Keratinocyte (primary cell): ENCODE results near the gene EGFL8. TPM values are rescaled to one million over a fixed set of nuclear protein-coding genes. Genes with fewer than 3 reads are reported as not detected.

Experiments
- DNase-seq: peaks from one replicate; pipeline ENCODE4 v3.0.0-alpha.2; 2011; ENCODE audit warnings: low read depth, missing footprints, low spot score
- FAIRE-seq: peaks from 2 replicates; lab custom pipeline; 2011; peaks lifted over from hg19 to GRCh38; lab: Jason Lieb, UNC
- H2AFZ ChIP-seq: 2 replicates; pipeline ENCODE4 v1.6.0; 2012; ENCODE audit warnings: low read length, control low read depth, inconsistent platforms; ENCODE audit not compliant: control insufficient read depth
- H3K27ac ChIP-seq: 2 replicates; pipeline ENCODE4 v1.5.1; 2011; ENCODE audit warnings: low read length; ENCODE audit not compliant: control insufficient read depth, insufficient read depth
- H3K27me3 ChIP-seq: 3 replicates; pipeline ENCODE4 v1.6.0; 2011; ENCODE audit warnings: low read length; ENCODE audit not compliant: control insufficient read depth, insufficient read depth; ENCODE audit errors: extremely low read depth
- H3K36me3 ChIP-seq, 2 experiments: 2 replicates in 1 of 2; 3 replicates in 1 of 2; pipeline ENCODE4 v1.5.1; 2011; ENCODE audit warnings: low read length in 2 of 2, mild to moderate bottlenecking in 1 of 2; ENCODE audit not compliant: control insufficient read depth in 2 of 2, insufficient read depth in 2 of 2; ENCODE audit errors: extremely low read depth in 1 of 2
- H3K4me1 ChIP-seq: 3 replicates; pipeline ENCODE4 v1.5.1; 2011; ENCODE audit warnings: low read length; ENCODE audit not compliant: control insufficient read depth, insufficient read depth; ENCODE audit errors: extremely low read depth
- H3K4me2 ChIP-seq: 3 replicates; pipeline ENCODE4 v1.6.0; 2011; ENCODE audit warnings: low read depth, low read length; ENCODE audit not compliant: control insufficient read depth, insufficient read depth; ENCODE audit errors: extremely low read depth
- H3K4me3 ChIP-seq, 3 experiments: fragments of 200-600 bp in 1 of 3; sonication (generic) in 1 of 3; 2 replicates in 2 of 3; 3 replicates in 1 of 3; pipeline ENCODE4 v1.5.1; 2011 to 2016; ENCODE audit warnings: low read length in 3 of 3, mild to moderate bottlenecking in 3 of 3, control low read depth in 2 of 3, inconsistent platforms in 1 of 3, low read depth in 1 of 3, mixed read lengths in 1 of 3, mixed run types in 1 of 3, moderate library complexity in 1 of 3; ENCODE audit not compliant: control insufficient read depth in 2 of 3, insufficient read depth in 2 of 3; ENCODE audit errors: extremely low read depth in 1 of 3
- H3K79me2 ChIP-seq: 2 replicates; pipeline ENCODE4 v1.6.0; 2012; ENCODE audit warnings: low read length; ENCODE audit not compliant: control insufficient read depth, insufficient read depth
- H3K9ac ChIP-seq: 3 replicates; pipeline ENCODE4 v1.6.0; 2011; ENCODE audit warnings: low read length; ENCODE audit not compliant: control insufficient read depth, insufficient read depth; ENCODE audit errors: extremely low read depth
- H3K9me1 ChIP-seq: 3 replicates; pipeline ENCODE4 v1.6.0; 2011; ENCODE audit warnings: low read length; ENCODE audit not compliant: control insufficient read depth, insufficient read depth; ENCODE audit errors: extremely low read depth
- H3K9me3 ChIP-seq: 2 replicates; pipeline ENCODE4 v1.5.1; 2012; ENCODE audit warnings: low read depth, low read length; ENCODE audit not compliant: control insufficient read depth
- H4K20me1 ChIP-seq: 3 replicates; pipeline ENCODE4 v1.6.0; 2011; ENCODE audit warnings: low read length; ENCODE audit not compliant: control insufficient read depth, insufficient read depth; ENCODE audit errors: extremely low read depth
- CTCF ChIP-seq, 3 experiments: IDR thresholded peaks in 1 of 3; conservative IDR thresholded peaks in 1 of 3; optimal IDR thresholded peaks in 1 of 3; 2 replicates in 2 of 3; 3 replicates in 1 of 3; pipeline versions ENCODE3 to v1.5.1; 2011; ENCODE audit warnings: low read length in 3 of 3, mild to moderate bottlenecking in 3 of 3, moderate library complexity in 2 of 3, control low read depth in 1 of 3, inconsistent platforms in 1 of 3; ENCODE audit not compliant: insufficient read depth in 2 of 3; ENCODE audit errors: extremely low read depth in 1 of 3
- EZH2 ChIP-seq: IDR thresholded peaks from one replicate; pipeline ENCODE4 v1.6.1; 2012; ENCODE audit warnings: inconsistent platforms, mild to moderate bottlenecking, low read length, moderate library complexity
- dilution Hi-C: fragments of 300-500 bp; cut with MboI; formaldehyde crosslinking; loops from one replicate; pipeline ENCODE4 v1.7.0; 2020; ENCODE audit warnings: low sequenced_read_pairs; ENCODE audit not compliant: extremely low pct_ligation_motif_present
- polyA plus RNA-seq, 5 experiments: library from polyadenylated mRNA; depleted of rRNA in 3 of 5; stranded (reverse) in 3 of 5; stranded (forward) in 1 of 5; unstranded in 1 of 5; fragments of >200 nt; gene quantifications; 1 replicate in 1 of 5; 2 replicates in 3 of 5; 3 replicates in 1 of 5; pipeline versions ENCODE4 v1.2.1 to v1.2.3, GENCODE V29; 2011 to 2012; ENCODE audit warnings: missing spikeins in 2 of 5, low read depth in 1 of 5, low replicate concordance in 1 of 5

EGFL8 gene
- polyA plus RNA-seq, 1 donor (not counting 4 experiments of a cell fraction or from before 2014, with no cell fraction given): 3.7 TPM

- H3K4me2 ChIP-seq: no peak overlapping the region
- peaks cover 18% of the 10 kb centered on the region for H3K4me1 ChIP-seq
- no peak for FAIRE-seq
- no peak overlapping the region for H2AFZ ChIP-seq
- H4K20me1 ChIP-seq: no peaks in the 10 kb centered on the region
- no peak for DNase-seq
- H3K27me3 ChIP-seq: peaks cover 4% of the 10 kb centered on the region
- no peaks in the 10 kb centered on the region for H3K9me3 ChIP-seq
- H3K36me3 ChIP-seq: no peaks in the 10 kb centered on the region
- dilution Hi-C loops: no loop called here
- peaks cover 2% of the 10 kb centered on the region for H3K79me2 ChIP-seq
- H3K9ac ChIP-seq: no peak overlapping the region
- H3K9me1 ChIP-seq: no peaks in the 10 kb centered on the region
- H3K4me3 ChIP-seq: no peak overlapping the region
- no peak overlapping the region for H3K27ac ChIP-seq
- no peak for TF ChIP-seq CTCF (optimal IDR thresholded peaks at IDR 0.05 in 1 of 3, IDR thresholded peaks at IDR 0.05 in 1 of 3, conservative IDR thresholded peaks at IDR 0.05 in 1 of 3; ENCODE audit: extremely low read depth in 1 of 3, insufficient read depth in 2 of 3, low read length in 3 of 3)
- TF ChIP-seq EZH2: no peak
Observed at GRCh38 chr6:32149932-32150870, 14.2 kb upstream of the EGFL8 start.

- H3K27ac ChIP-seq: no peak overlapping the region
- peaks cover 4% of the 10 kb centered on the region for H3K27me3 ChIP-seq
- H3K9me3 ChIP-seq: no peaks in the 10 kb centered on the region
- no peak overlapping the region for H3K9ac ChIP-seq
- peaks cover 0 to 4% of the 10 kb centered on the region in 2 experiments for H3K36me3 ChIP-seq
- DNase-seq: no peak
- peaks cover 20% of the 10 kb centered on the region for H3K4me1 ChIP-seq
- peaks cover 2% of the 10 kb centered on the region for H3K79me2 ChIP-seq
- H2AFZ ChIP-seq: no peak overlapping the region
- H3K4me2 ChIP-seq: no peak overlapping the region
- no peaks in the 10 kb centered on the region for H4K20me1 ChIP-seq
- TF ChIP-seq CTCF (optimal IDR thresholded peaks at IDR 0.05 in 1 of 3, IDR thresholded peaks at IDR 0.05 in 1 of 3, conservative IDR thresholded peaks at IDR 0.05 in 1 of 3; ENCODE audit: extremely low read depth in 1 of 3, insufficient read depth in 2 of 3, low read length in 3 of 3): no peak
- TF ChIP-seq EZH2: no peak
- FAIRE-seq: no peak
- H3K9me1 ChIP-seq: no peaks in the 10 kb centered on the region
- dilution Hi-C loops: no loop called here
- no peak overlapping the region for H3K4me3 ChIP-seq
Observed at GRCh38 chr6:32151181-32151862, 13.1 kb upstream of the EGFL8 start.
